AG09319 (cell line): ENCODE results near the gene SBF1.

ENCODE experiments used
- DNase-seq: peaks from one replicate; pipeline ENCODE4 v3.0.0-alpha.2; 2010; ENCODE audit warnings: low read depth; ENCODE audit errors: extremely low read depth
- CTCF ChIP-seq: IDR thresholded peaks from 2 replicates; pipeline ENCODE4 v1.5.1; 2011; ENCODE audit warnings: low read depth, mild to moderate bottlenecking, inconsistent platforms, low read length, moderate library complexity

The SBF1 gene

DNA sequence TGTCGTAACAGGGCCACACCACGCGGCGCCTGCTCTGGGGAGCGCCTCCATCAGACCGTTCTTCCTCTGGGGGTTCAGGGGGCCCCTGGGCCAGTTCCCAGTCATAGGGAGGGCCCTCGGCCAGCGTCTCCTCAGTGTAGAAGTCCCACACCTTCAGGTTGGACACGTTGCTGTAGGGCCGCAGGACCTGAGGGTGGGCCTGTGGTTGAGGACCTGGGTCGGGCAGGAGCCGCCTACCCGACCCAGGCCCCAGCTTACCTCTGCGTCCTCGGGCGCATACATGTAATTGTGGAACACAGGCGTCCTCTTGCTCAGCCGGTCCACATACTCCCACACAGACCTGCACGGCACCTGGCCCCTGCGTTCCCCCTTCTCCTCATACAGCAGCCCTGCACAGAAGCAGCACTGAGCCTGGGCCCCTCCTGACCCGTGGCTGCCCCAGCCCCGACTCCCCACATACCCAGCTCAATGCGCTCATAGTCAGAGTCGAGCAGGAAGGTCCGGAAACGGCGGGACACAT is 20.2 kb downstream of the SBF1 start:
- TF ChIP-seq CTCF = no peak
- no peak for DNase-seq

DNA sequence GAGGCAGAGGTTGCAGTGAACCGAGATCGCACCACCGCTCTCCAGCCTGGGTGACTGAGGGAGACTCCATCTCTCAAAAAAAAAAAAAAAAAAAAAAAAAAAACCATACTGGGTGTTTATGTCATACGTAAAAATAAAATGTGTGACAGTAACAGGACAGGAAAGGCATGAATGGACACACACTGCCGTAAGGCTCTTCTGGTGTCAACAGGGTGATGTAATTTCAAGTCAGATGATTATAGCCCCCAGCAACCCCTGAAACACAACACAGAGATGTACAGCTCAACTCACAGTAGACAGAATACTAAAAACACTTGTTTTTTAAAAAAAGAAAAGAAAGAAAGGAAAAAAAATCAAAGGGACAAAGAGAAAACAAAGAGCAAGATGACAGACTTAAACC is 22.2 kb downstream of the SBF1 start:
- TF ChIP-seq CTCF = no peak
- DNase-seq = no peak

DNA sequence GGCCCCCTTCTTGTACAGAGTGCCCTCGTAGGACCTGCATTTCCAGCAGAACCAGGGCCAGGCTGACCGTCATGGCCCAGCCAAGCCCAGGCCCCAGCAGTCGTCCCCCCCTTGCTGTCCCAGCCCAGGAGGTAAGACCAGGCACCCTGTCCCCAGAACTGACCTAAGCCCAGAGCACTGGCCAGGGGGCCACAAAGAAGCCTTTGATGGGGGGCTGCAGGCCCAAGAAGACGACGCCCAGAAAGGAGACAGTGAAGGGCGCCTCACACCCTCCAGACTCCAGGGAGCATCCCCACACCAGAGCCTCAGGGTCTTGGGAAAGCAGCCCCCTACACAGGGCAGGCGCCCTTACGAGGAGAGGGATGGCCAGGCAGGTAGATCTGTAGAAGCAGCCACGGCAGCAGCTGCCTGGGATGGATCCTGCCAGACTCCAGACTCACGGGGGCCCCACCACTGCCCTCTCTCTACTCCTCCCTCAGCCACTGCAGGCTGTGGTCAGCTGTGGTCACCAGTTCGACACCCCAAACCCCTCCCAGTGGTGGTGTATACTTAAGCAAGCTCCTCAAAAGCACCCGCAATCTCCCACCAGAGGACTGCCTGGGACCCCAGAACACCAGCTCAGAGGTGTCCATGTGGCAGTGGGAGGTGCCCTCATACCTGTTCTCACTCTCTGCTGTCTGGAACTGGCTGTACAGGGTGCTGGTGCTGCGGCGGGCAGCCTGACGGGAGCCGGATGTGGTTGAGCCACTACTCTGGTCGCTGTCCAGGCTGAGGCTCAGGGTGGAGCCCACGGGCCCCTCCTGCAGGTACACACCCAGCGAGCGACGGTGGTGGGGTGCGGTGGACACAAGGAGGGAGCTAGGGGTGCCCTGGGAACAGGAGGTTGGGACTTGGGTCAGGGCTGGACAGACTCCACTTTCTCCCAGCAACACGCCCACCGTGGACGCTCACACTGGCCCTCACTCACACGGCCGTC is 27.0 kb downstream of the SBF1 start:
- DNase-seq = no peak
- TF ChIP-seq CTCF = no peak

- no peak for TF ChIP-seq CTCF
Observed at GRCh38 chr22:50446708-50447575, 27.9 kb downstream of the SBF1 start.

DNA sequence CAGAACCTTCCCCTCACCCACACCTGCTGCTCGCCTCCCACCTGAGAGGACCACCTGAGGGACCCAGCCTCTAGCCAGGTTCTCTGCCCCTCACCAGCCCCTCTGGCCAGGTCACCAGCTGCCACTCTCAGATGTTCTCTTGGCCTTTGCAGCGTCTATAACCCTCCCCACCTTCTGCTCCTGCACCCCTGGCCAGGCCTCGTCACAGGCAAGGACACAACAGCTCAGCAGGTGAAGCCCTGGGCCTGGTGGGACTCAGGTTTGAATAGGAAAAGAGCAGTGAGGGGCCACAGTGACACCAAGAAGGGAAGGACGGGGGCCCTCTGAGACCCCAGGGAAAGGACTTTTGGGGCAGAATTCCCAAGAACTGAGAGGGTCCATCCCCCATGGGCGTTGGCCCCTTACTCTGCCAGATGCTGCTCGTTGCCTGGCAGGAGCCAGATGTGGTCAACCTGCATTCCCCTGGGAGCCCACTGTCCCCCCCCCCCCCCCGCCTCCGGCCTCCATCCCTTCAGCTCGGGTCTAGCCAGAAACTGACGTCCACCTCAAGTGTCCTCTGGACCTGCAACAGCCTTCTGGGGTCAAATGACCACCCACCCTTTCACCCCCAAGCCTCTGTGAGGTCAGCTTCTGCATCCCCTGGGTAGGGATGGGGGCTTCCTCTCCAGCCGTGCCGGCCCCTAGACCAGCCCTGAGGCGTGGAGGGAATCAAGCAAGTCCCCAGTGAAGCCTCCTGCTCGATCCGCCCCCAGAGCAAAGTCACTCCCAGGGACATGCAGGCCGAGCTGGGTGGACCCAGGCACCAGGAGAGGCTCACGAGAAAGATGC is 28.7 kb downstream of the SBF1 start:
- TF ChIP-seq CTCF = no peak
- no peak for DNase-seq

More at GRCh38 chr22:50446708-50447575, 27.9 kb downstream of the SBF1 start:
- DNase-seq = no peak

GRCh38 chr22:50445071-50445879 is 29.6 kb downstream of the SBF1 start:
- TF ChIP-seq CTCF = no peak
- DNase-seq = no peak
